Measurements from ENCODE around the gene PRPF19. TPM values are rescaled to one million over a fixed set of nuclear protein-coding genes. Genes with fewer than 3 reads are reported as not detected.

The PRPF19 gene
- total RNA-seq, 2 donors from 2014 or later = 66.7 to 87.5 TPM

- Mint-ChIP-seq H3K4me3 (peak overlapping the region; percentile 96), H3K4me1 (peaks cover 23% of the 10 kb centered on the region), H3K27me3 (no peaks in the 10 kb centered on the region), H3K27ac (peak overlapping the region; percentile 96), H3K36me3 (ENCODE audit: low read depth) (no peaks in the 10 kb centered on the region)
- no peak for DNase-seq
- no peaks in the 10 kb centered on the region for H3K9me3 ChIP-seq (ENCODE audit: control insufficient read depth, low read length, poor library complexity, severe bottlenecking)
- ATAC-seq = no peak
Measured at GRCh38 chr11:60905047-60905446, 1.3 kb downstream of the PRPF19 start.

- Mint-ChIP-seq H3K4me1 (peaks cover 25% of the 10 kb centered on the region), H3K4me3 (no peak overlapping the region), H3K27ac (peak overlapping the region; percentile 45), H3K27me3 (no peaks in the 10 kb centered on the region), H3K36me3 (ENCODE audit: low read depth) (peaks cover 5% of the 10 kb centered on the region)
- ATAC-seq (no peak), DNase-seq (no peak)
- no peaks in the 10 kb centered on the region for H3K9me3 ChIP-seq (ENCODE audit: control insufficient read depth, low read length, poor library complexity, severe bottlenecking)
Measured at GRCh38 chr11:60902625-60903024, 3.8 kb downstream of the PRPF19 start.

GRCh38 chr11:60900673-60901404 lies 5.5 kb downstream of the PRPF19 start:
- DNase-seq (no peak), ATAC-seq (no peak)
- Mint-ChIP-seq H3K27me3 (no peaks in the 10 kb centered on the region), H3K36me3 (ENCODE audit: low read depth) (peaks cover 8% of the 10 kb centered on the region), H3K4me1 (peaks cover 20% of the 10 kb centered on the region), H3K27ac (no peak overlapping the region), H3K4me3 (no peak overlapping the region)
- H3K9me3 ChIP-seq (ENCODE audit: control insufficient read depth, low read length, poor library complexity, severe bottlenecking) = no peaks in the 10 kb centered on the region

DNA sequence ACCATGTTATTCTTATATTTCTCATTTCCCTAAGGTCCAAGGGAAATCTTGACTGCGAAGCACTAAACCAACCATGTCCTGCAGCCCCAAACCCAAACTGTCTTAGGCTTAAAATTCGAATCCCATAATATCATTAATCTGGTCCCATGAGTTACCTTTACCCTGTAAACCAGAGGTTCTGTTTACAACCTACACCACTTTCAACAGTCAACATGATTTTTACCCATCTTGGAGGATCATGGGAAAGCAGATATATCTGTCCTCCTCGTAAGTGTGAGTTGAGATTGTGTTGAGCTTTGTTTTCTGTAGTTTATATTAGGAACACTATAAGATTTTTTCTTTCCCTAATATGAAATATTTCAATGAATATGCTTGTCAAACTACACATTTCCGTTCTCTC lies 6.4 kb downstream of the PRPF19 start:
- peaks cover 13% of the 10 kb centered on the region for H3K4me1 Mint-ChIP-seq
- ATAC-seq (no peak), DNase-seq (no peak)
- no peak overlapping the region for H3K4me3 Mint-ChIP-seq
- no peaks in the 10 kb centered on the region for H3K27me3 Mint-ChIP-seq
- no peaks in the 10 kb centered on the region for H3K9me3 ChIP-seq (ENCODE audit: control insufficient read depth, low read length, poor library complexity, severe bottlenecking)
- no peak overlapping the region for H3K27ac Mint-ChIP-seq
- H3K36me3 Mint-ChIP-seq (ENCODE audit: low read depth) = peaks cover 11% of the 10 kb centered on the region

GRCh38 chr11:60899046-60899936 lies 7.1 kb downstream of the PRPF19 start:
- peaks cover 12% of the 10 kb centered on the region for H3K36me3 Mint-ChIP-seq (ENCODE audit: low read depth)
- no peaks in the 10 kb centered on the region for H3K27me3 Mint-ChIP-seq
- no peak overlapping the region for H3K27ac Mint-ChIP-seq
- H3K4me3 Mint-ChIP-seq = no peak overlapping the region
- peaks cover 12% of the 10 kb centered on the region for H3K4me1 Mint-ChIP-seq
- DNase-seq (no peak), ATAC-seq (peak; percentile 84)
- no peaks in the 10 kb centered on the region for H3K9me3 ChIP-seq (ENCODE audit: control insufficient read depth, low read length, poor library complexity, severe bottlenecking)

GRCh38 chr11:60897496-60897895 lies 8.9 kb downstream of the PRPF19 start:
- no peaks in the 10 kb centered on the region for H3K27me3 Mint-ChIP-seq

GRCh38 chr11:60895687-60896086 lies 10.7 kb downstream of the PRPF19 start:
- ATAC-seq = no peak
- no peak overlapping the region for H3K27ac Mint-ChIP-seq
- H3K4me3 Mint-ChIP-seq = no peak overlapping the region
- peaks cover 12% of the 10 kb centered on the region for H3K36me3 Mint-ChIP-seq (ENCODE audit: low read depth)
- peaks cover 8% of the 10 kb centered on the region for H3K4me1 Mint-ChIP-seq
- no peaks in the 10 kb centered on the region for H3K9me3 ChIP-seq (ENCODE audit: control insufficient read depth, low read length, poor library complexity, severe bottlenecking)
- H3K27me3 Mint-ChIP-seq = no peaks in the 10 kb centered on the region
- DNase-seq = no peak

More at GRCh38 chr11:60897496-60897895, 8.9 kb downstream of the PRPF19 start:
- no peaks in the 10 kb centered on the region for H3K9me3 ChIP-seq (ENCODE audit: control insufficient read depth, low read length, poor library complexity, severe bottlenecking)
- DNase-seq (no peak), ATAC-seq (no peak)
- Mint-ChIP-seq H3K4me3 (no peak overlapping the region), H3K27ac (peak overlapping the region; percentile 60), H3K36me3 (ENCODE audit: low read depth) (peaks cover 12% of the 10 kb centered on the region), H3K4me1 (peaks cover 8% of the 10 kb centered on the region)

DNA sequence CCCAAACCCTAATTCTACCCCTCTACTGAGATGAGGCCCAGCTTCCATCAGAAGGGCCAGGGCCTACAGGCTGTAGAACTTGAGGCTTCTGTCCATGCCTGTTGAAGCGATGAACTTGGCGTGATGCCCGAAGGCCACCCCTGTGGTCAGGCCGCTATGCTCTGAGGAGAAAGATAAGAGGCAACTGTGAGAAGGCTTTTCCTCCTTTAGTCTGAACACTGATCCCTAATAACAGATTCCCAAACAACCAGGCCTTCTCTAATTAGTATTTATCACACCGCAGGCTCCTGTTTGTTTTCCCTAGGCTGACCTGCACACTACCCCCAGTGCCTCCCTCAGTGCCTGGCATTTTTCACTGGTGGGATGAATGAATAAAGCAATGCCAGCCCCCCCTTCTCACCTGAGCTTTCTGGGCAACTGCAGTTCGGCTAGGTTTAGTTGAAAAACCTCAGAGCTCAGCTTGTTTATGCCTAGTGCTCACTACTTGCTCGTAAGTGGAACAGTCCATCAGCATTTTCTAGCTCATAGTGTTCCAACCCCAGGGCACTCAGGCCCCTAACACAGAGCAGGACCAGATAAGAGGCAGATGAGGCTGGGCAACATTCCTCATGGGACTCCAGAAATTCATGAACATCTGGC lies 15.2 kb downstream of the PRPF19 start:
- ATAC-seq (no peak), DNase-seq (no peak)
- peaks cover 11% of the 10 kb centered on the region for H3K4me1 Mint-ChIP-seq
- no peaks in the 10 kb centered on the region for H3K9me3 ChIP-seq (ENCODE audit: control insufficient read depth, low read length, poor library complexity, severe bottlenecking)
- H3K4me3 Mint-ChIP-seq = no peak overlapping the region
- peaks cover 9% of the 10 kb centered on the region for H3K36me3 Mint-ChIP-seq (ENCODE audit: low read depth)
- no peak overlapping the region for H3K27ac Mint-ChIP-seq
- no peaks in the 10 kb centered on the region for H3K27me3 Mint-ChIP-seq

- Mint-ChIP-seq H3K4me1 (peaks cover 12% of the 10 kb centered on the region), H3K27me3 (no peaks in the 10 kb centered on the region), H3K36me3 (ENCODE audit: low read depth) (peaks cover 9% of the 10 kb centered on the region), H3K27ac (no peak overlapping the region), H3K4me3 (no peak overlapping the region)
- H3K9me3 ChIP-seq (ENCODE audit: control insufficient read depth, low read length, poor library complexity, severe bottlenecking) = no peaks in the 10 kb centered on the region
- ATAC-seq (no peak), DNase-seq (no peak)
Measured at GRCh38 chr11:60890696-60891095, 15.7 kb downstream of the PRPF19 start.

DNA sequence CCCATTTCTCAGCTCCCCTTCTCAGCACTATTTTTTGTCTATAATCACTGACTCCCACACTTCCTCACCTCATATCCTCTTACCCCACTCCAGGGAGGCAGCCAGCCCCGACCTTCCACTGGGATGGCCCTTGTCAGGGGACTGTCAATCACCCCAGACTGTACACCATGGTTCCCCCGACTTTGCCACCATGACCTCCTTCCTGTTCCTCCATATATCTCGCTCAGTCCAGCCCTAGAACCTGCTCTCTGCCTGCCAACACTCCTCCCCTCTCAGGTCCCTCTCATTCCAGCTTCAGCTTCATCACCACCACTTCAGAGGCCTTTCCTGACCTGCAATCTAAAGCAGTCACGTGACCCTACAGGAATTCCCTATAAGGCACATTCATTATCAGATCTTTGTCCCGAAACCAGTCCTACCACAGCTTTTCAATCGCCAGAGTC lies 16.5 kb downstream of the PRPF19 start:
- H3K27ac Mint-ChIP-seq = peak overlapping the region; percentile 67
- no peak for DNase-seq

GRCh38 chr11:60887556-60887955 lies 18.8 kb downstream of the PRPF19 start:
- Mint-ChIP-seq H3K27ac (no peak overlapping the region), H3K4me3 (no peak overlapping the region), H3K36me3 (ENCODE audit: low read depth) (peaks cover 11% of the 10 kb centered on the region), H3K4me1 (peaks cover 14% of the 10 kb centered on the region), H3K27me3 (no peaks in the 10 kb centered on the region)
- peak; percentile 73 for ATAC-seq
- no peaks in the 10 kb centered on the region for H3K9me3 ChIP-seq (ENCODE audit: control insufficient read depth, low read length, poor library complexity, severe bottlenecking)
- DNase-seq = no peak

More for the DNA sequence above, 16.5 kb downstream of the PRPF19 start:
- peaks cover 6% of the 10 kb centered on the region for H3K36me3 Mint-ChIP-seq (ENCODE audit: low read depth)
- peak overlapping the region; percentile 78 for H3K4me3 Mint-ChIP-seq
- peaks cover 12% of the 10 kb centered on the region for H3K4me1 Mint-ChIP-seq
- H3K27me3 Mint-ChIP-seq = no peaks in the 10 kb centered on the region
- ATAC-seq = no peak
- H3K9me3 ChIP-seq (ENCODE audit: control insufficient read depth, low read length, poor library complexity, severe bottlenecking) = no peaks in the 10 kb centered on the region

DNA sequence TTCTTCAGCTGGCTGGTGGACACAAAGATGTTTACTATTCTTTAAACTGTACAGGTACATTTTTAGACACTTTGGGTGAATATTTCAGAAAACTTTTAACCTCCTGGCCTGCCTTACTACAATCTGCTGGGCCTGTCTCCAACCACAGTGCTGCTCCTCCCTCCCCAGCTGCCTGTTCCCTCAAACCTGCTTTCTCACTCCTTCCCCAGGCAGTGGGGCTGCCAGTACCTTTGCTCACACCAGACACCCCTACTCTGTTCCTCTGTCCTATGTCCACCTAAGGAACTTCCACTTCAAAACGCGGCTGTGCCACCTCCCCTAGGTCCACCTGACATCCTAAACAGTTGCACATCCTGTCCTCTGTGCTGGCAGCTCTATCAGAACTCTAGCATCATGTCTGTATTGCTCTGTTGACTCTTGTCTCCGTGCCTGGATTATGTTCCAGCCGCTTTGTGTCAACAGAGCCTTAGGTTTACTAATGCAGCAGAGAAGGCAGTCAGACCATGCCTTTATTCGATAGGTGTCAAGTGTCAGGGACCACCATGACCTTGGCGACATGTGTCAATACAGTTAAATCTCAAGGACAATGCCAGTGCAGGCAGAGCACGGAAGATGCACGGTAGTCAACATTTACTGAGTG lies 25.6 kb downstream of the PRPF19 start:
- no peak overlapping the region for H3K4me3 Mint-ChIP-seq
- H3K36me3 Mint-ChIP-seq (ENCODE audit: low read depth) = peaks cover 12% of the 10 kb centered on the region
- H3K27me3 Mint-ChIP-seq = no peaks in the 10 kb centered on the region
- H3K9me3 ChIP-seq (ENCODE audit: control insufficient read depth, low read length, poor library complexity, severe bottlenecking) = no peaks in the 10 kb centered on the region
- DNase-seq (no peak), ATAC-seq (no peak)
- peaks cover 6% of the 10 kb centered on the region for H3K4me1 Mint-ChIP-seq
- H3K27ac Mint-ChIP-seq = peak overlapping the region; percentile 21

Measured in T-helper 17 cell (primary cell).